DMS114 treated with DMSO at 0.1 percent for 48 hours (cell line): ENCODE data around the gene ARMC8.

ENCODE experiments used
- DNase-seq: peaks from one replicate; lab custom pipeline; 2025; ENCODE audit not compliant: unreplicated experiment; lab: John Stamatoyannopoulos, UW

The ARMC8 gene

GRCh38 chr3:138245026-138245425 lies 57.9 kb downstream of the ARMC8 start:
- no peak for DNase-seq

DNA sequence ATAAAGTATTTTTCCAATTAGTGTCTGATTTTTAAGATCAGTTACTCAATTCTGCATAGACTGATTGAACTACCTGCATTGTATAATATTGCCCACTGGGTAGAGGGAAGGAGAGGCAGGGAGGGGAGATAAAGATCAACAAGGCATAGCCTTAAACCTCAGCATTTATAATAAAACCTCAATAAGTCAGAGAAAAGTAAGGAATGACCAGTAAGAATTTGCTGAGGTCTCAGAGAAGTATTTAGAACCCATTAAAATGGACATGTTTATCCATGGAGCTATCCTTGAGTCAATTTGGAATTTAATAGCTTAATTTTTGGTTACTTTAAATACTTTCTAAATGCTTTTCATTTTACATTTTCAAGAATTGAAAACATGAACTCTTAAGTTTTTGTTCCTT lies 62.5 kb downstream of the ARMC8 start:
- DNase-seq, result no peak

DNA sequence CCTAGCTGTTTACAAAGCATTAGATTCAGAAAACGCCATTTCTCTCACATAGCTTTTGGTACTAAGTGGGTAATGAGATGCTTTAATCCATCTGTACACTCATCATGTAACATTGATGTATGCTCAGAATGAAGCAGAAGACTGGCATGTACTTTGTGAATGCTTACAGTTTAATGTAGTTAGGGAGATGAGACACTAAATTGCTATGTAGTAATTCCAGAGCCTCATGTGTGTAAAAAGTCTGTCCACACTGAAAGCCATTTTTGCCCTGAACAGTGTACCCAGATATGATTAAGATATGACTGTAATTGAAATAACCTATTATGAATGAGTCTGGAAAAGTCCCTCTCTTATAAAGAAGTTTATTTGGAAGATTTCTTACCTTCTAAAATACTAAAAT lies 66.5 kb downstream of the ARMC8 start:
- no peak for DNase-seq

- no peak for DNase-seq
Observed at GRCh38 chr3:138254216-138254615, 67.1 kb downstream of the ARMC8 start.

GRCh38 chr3:138256022-138256421 lies 68.9 kb downstream of the ARMC8 start:
- DNase-seq, result no peak

DNA sequence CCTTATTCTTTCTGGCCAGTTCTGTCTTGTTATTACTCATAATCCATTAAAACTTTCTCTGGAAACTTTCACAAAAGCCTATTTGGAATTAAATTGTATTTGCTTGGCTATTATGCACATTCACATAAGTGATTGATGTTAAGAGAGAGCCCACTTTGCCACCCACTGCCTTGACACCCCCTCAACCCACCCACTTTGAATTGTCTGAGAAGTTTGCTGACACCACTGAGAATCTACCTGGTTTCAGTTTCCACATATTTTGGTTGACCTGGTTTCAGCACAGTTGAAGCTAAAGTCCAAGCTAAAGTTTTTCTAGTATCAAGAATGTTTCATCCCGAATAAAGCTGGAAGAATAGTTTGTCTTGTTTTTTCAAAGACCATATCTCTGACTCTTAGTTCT lies 70.9 kb downstream of the ARMC8 start:
- no peak for DNase-seq

- DNase-seq, result no peak
Observed at GRCh38 chr3:138259126-138259525, 72.0 kb downstream of the ARMC8 start.

- no peak for DNase-seq
Observed at GRCh38 chr3:138260611-138261010, 73.5 kb downstream of the ARMC8 start.

- no peak for DNase-seq
Observed at GRCh38 chr3:138263104-138263503, 76.0 kb downstream of the ARMC8 start.

- DNase-seq, result no peak
Observed at GRCh38 chr3:138265745-138266144, 78.6 kb downstream of the ARMC8 start.

- DNase-seq, result no peak
Observed at GRCh38 chr3:138267083-138267482, 80.0 kb downstream of the ARMC8 start.

GRCh38 chr3:138270245-138270644 lies 83.1 kb downstream of the ARMC8 start:
- DNase-seq, result no peak

DNA sequence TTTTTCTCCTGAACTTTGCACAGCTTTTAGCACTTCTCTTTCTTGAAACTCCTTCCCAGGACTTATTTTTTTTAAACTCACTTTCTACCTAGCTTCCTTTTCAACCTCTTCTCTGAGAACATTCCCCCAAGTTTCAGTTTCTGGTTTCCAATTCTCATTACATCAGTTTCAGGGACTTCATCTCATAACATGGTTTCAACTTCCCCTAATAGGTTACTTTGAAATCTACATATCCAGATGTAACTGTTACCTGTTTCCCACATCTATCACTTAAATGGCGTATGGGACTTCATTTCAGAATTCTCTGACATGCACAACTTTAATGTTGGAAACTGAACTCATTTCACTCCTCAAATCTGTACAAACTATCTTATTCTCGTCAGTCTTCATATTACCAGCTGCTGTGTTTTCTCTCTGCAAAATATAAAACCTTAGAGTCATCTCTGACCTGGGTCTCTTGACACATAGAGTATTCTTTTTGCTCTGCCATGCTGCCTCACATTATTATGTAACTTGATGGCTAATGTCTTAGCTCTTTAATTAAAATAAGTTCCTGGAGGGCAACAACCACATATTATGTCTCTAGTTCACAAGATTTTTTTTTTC lies 84.2 kb downstream of the ARMC8 start:
- DNase-seq, result no peak

DNA sequence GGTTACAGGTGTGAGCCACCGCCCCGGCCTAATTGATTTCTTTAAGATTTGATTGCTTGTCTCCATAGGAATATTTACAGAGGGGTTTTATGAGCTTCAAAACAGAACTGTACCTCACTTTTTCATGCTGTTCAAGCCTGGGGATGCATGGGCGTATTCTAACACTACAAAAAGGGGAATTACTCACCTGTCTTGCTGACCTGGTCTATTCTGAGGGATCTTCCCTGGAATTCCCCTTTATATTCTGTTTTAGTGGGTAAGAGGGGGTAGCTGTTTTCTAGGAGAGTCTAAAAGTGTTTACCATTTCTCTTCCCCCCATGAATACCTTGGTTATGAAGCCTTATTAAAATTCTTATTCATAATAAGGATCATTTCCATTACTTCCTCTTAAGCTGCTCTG lies 94.5 kb downstream of the ARMC8 start:
- DNase-seq, result no peak

GRCh38 chr3:138282836-138283235 lies 95.7 kb downstream of the ARMC8 start:
- DNase-seq, result no peak

- no peak for DNase-seq
Observed at GRCh38 chr3:138284079-138284478, 97.0 kb downstream of the ARMC8 start.

- DNase-seq, result no peak
Observed at GRCh38 chr3:138284957-138285477, 97.9 kb downstream of the ARMC8 start.

DNA sequence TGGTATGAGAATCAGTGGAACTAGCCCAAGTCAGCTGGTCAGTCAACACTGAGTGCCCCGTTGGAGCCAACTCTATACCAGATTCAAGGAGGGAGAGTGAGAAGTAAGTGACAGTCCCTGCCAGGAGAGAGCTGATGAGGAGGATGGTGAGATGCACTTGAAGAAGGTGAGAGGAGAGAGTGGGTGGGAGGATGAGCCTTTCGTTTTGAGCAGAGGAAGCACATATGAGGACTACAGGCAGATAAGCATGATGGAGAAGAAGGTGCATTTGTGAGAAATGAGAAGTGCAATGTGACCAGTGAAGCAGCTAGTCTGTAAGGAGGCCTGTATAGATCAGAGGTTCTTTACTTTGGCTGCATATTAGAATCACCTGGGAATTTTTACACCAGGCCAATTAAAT lies 102.2 kb downstream of the ARMC8 start:
- DNase-seq, result no peak

DNA sequence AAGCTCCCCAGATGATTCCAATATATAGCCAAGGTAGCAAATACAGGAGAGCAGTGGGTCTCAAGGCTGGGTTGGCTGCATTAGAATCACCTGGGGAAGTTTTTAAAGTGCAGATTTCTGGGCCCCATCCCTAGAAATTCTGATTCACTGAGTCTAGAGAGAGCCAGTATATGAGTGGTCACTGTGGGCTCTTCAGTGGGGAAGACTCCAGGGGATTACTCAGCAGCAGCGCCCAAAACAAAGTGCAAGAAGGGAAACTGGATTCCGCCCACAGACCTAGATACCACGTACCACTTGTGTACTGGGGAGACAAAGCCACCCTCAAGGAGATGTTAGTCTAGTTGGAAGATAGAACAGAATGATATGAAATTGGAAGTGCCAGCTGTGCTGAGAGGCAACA lies 102.6 kb downstream of the ARMC8 start:
- no peak for DNase-seq

- no peak for DNase-seq
Observed at GRCh38 chr3:138296639-138297038, 109.5 kb downstream of the ARMC8 start.

DNA sequence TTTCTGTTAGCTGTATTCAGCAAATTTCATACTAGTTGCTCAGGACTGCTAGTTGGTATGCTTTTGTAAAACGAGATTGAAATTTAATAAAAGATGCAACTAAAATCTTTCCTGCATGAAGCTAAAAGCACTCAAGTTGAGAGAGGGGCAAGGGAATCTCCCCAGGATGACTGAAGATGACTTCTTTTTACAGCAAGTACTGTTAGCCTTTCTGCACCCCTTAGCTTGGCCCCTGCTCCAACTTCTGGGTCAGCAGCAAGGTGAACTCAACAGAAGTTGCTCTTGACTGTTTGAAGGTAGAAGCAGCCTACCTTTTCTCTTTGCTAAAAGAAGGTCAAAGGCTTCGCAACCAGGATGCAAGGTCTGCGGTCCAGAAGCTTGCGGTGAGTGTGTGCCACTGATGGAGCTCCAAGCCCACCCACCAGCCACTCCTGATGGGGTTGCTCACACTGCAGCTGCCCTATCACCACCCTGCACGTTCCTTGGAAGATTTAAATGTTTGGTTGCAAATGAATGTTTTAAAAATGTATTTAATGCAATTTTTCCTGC lies 110.0 kb downstream of the ARMC8 start:
- no peak for DNase-seq

- no peak for DNase-seq
Observed at GRCh38 chr3:138297876-138298275, 110.8 kb downstream of the ARMC8 start.

- DNase-seq, result no peak
Observed at GRCh38 chr3:138300647-138301046, 113.5 kb downstream of the ARMC8 start.
